SK-N-SH treated with all-trans-retinoic acid at 6 μM for 48 hours (cell line): Measurements from ENCODE around the gene IER3.

Experiments
- ARNTL ChIP-seq: fragments of 450-650 bp; formaldehyde crosslinking; IDR thresholded peaks from 2 replicates; pipeline ENCODE4 v1.5.0; 2020; ENCODE audit warnings: low read depth, mild to moderate bottlenecking, moderate library complexity, borderline replicate concordance
- ESRRG ChIP-seq: fragments of 250-450 bp; sonication (Bioruptor Pico); IDR thresholded peaks from 2 replicates; pipeline ENCODE4 v1.6.1; 2021; ENCODE audit warnings: mild to moderate bottlenecking
- RARB ChIP-seq: fragments of 250-450 bp; sonication (Bioruptor Pico); IDR thresholded peaks from 2 replicates; pipeline ENCODE4 v1.8.0; 2021; ENCODE audit warnings: mild to moderate bottlenecking, moderate library complexity
- TCF4 ChIP-seq: fragments of 250-450 bp; sonication (Bioruptor Pico); IDR thresholded peaks from 2 replicates; pipeline ENCODE4 v1.8.0; 2021; ENCODE audit warnings: mild to moderate bottlenecking, moderate library complexity, borderline replicate concordance
- TF ChIP-seq, protein P1 (sequence below): fragments of 250-450 bp; sonication (Bioruptor Pico); IDR thresholded peaks from 2 replicates; pipeline ENCODE4 v1.8.0; 2020; ENCODE audit warnings: mild to moderate bottlenecking, moderate library complexity, borderline replicate concordance

DNA sequence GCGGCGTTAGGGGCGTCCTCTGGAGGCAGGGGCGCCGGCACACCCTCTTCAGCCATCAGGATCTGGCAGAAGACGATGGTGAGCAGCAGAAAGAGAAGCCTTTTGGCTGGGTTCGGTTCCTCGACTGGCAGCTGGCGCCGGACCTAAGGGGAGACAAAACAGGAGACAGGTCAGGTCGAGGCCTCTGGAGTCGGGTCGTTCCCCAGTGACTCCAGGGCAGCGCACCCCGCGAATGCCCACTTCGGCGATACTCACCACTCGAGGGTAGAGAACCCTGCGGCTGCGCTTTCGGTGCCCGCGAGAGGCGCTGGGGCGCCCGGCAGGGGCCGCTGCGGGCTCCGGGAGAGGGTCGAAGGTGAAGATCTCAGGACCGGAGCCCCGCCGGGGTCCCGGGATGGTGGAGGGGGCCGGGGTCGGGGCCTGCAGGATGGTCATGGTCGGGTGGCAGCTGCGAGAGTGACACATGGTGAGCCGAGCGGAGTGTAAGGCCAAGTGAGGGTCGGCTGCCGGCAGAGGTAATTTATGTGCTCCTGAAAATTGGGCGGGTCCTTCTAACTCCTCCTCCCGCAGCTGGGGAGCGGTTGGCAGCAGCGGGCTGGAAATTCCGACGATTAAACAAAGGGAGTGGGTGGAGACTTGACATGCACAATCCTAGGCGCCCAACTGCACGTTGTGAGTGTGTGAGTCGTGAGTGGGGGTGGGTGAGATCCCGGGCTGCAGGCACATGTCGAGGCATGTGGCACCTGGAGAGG is at the start of gene IER3:
- TF ChIP-seq ESRRG (CRISPR knock-in tag) (no peak), TCF4 (CRISPR knock-in tag) (no peak), RARB (CRISPR knock-in tag) (no peak), ARNTL (no peak)
- TF ChIP-seq, protein P1, sequence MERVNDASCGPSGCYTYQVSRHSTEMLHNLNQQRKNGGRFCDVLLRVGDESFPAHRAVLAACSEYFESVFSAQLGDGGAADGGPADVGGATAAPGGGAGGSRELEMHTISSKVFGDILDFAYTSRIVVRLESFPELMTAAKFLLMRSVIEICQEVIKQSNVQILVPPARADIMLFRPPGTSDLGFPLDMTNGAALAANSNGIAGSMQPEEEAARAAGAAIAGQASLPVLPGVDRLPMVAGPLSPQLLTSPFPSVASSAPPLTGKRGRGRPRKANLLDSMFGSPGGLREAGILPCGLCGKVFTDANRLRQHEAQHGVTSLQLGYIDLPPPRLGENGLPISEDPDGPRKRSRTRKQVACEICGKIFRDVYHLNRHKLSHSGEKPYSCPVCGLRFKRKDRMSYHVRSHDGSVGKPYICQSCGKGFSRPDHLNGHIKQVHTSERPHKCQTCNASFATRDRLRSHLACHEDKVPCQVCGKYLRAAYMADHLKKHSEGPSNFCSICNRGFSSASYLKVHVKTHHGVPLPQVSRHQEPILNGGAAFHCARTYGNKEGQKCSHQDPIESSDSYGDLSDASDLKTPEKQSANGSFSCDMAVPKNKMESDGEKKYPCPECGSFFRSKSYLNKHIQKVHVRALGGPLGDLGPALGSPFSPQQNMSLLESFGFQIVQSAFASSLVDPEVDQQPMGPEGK (CRISPR knock-in tag), result no peak
